ENCODE results near the gene ETS1.

Gene ETS1

DNA sequence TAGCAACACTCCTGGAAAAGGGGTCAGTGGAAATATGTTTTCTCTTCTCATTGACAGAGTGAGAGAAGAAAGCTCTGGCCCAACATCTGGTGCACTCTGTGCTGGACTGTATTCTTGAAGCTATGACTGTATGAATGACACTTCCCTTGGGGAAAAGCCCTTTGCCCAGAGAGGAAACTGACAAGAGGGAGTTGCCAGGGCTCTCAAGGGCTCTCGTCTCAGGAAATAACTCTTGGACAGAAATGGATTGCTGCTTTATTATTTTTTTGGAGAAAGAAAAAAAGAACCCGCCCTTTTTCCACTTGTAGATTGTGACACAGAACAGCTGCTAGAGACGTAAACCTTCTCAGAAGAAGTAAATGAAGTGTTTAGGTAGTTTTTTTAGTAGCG, 11.4 kb downstream of the ETS1 start:
- no peak for DNase-seq
- H3K27ac ChIP-seq: no peak overlapping the region

DNA sequence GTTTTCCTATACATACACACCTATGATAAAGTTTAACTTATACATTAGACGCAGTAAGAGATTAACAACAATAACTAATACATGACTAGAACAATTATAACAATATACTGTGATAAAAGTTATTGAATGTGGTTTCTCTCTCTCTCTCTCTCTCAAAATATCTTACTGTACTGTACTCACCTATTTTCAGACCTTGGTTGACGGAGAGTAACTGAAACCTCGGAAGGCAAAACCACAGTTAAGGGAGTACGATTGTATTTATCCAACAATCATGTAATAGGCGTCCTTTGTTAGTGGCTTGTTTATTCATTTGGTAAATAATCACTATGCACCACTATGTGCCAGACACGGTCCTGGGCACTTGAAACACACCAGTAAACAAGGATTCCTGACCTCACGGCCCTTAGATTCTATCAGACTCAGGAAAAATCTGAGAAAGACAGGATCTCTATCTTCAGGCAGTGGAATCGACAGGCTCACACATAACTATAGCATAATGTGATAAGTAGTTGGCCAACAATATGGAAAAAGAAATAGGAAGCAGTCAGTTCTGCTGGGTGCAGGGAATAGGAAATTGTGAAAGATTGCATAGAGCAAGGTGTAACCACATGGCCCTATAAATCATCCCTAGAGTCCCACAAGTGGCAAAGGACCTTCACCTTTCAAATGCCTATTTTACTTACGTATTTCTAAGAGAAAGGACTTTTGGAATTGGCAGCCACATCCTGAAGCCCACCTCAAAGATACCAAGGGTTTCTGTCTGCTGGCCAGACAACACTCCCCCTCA, 12.0 kb downstream of the ETS1 start:
- TF ChIP-seq, protein P1, sequence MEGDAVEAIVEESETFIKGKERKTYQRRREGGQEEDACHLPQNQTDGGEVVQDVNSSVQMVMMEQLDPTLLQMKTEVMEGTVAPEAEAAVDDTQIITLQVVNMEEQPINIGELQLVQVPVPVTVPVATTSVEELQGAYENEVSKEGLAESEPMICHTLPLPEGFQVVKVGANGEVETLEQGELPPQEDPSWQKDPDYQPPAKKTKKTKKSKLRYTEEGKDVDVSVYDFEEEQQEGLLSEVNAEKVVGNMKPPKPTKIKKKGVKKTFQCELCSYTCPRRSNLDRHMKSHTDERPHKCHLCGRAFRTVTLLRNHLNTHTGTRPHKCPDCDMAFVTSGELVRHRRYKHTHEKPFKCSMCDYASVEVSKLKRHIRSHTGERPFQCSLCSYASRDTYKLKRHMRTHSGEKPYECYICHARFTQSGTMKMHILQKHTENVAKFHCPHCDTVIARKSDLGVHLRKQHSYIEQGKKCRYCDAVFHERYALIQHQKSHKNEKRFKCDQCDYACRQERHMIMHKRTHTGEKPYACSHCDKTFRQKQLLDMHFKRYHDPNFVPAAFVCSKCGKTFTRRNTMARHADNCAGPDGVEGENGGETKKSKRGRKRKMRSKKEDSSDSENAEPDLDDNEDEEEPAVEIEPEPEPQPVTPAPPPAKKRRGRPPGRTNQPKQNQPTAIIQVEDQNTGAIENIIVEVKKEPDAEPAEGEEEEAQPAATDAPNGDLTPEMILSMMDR (IDR thresholded peaks at IDR 0.05; ENCODE audit: low read depth, low read length): no peak
- no peaks in the 10 kb centered on the region for H3K27me3 ChIP-seq (ENCODE audit: insufficient read depth, low read depth, severe bottlenecking)
- no peak for DNase-seq
- no peaks in the 10 kb centered on the region for H3K36me3 ChIP-seq
- H3K4me3 ChIP-seq (ENCODE audit: low read depth, low read length): no peak overlapping the region
- no peaks in the 10 kb centered on the region for H3K9me3 ChIP-seq (ENCODE audit: severe bottlenecking)
- H3K27ac ChIP-seq: no peak overlapping the region

More for the DNA sequence above, 11.4 kb downstream of the ETS1 start:
- H3K27me3 ChIP-seq (ENCODE audit: insufficient read depth, low read depth, severe bottlenecking): no peaks in the 10 kb centered on the region
- no peaks in the 10 kb centered on the region for H3K36me3 ChIP-seq
- no peaks in the 10 kb centered on the region for H3K9me3 ChIP-seq (ENCODE audit: severe bottlenecking)
- H3K4me3 ChIP-seq (ENCODE audit: low read depth, low read length): no peak overlapping the region
- TF ChIP-seq, protein P1 (IDR thresholded peaks at IDR 0.05; ENCODE audit: low read depth, low read length): no peak

- H3K9me3 ChIP-seq (ENCODE audit: severe bottlenecking): no peaks in the 10 kb centered on the region
- H3K27ac ChIP-seq: no peak overlapping the region
- no peaks in the 10 kb centered on the region for H3K27me3 ChIP-seq (ENCODE audit: insufficient read depth, low read depth, severe bottlenecking)
- H3K36me3 ChIP-seq: no peaks in the 10 kb centered on the region
- TF ChIP-seq, protein P1 (IDR thresholded peaks at IDR 0.05; ENCODE audit: low read depth, low read length): no peak
- no peak for DNase-seq
- H3K4me3 ChIP-seq (ENCODE audit: low read depth, low read length): no peak overlapping the region
These were observed 12.8 kb downstream of the ETS1 start for GRCh38 chr11:128574576-128575011.

DNA sequence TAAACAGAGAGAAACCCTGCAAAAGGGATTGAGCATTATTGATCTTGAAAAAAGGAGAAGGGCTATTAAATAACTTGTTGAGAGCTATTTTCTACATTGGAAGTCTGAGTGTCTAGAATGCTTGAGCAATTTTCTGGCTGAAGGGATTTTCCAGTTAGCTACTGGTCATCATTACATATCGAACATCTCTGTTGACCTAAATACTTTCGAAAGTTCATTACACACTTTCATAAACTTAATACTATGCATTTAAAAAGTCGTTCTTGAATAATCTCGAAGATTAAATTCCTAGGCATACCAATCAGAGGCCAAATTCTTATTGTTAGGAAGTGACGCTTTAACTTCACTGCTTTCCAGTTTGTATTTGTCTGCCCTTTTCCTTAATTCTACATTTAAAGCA, 13.7 kb downstream of the ETS1 start:
- Histone ChIP-seq H3K4me3 (ENCODE audit: low read depth, low read length) (no peak overlapping the region), H3K9me3 (ENCODE audit: severe bottlenecking) (no peaks in the 10 kb centered on the region), H3K27me3 (ENCODE audit: insufficient read depth, low read depth, severe bottlenecking) (no peaks in the 10 kb centered on the region), H3K36me3 (no peaks in the 10 kb centered on the region), H3K27ac (no peak overlapping the region)
- no peak for DNase-seq
- TF ChIP-seq, protein P1 (IDR thresholded peaks at IDR 0.05; ENCODE audit: low read depth, low read length): no peak

- no peak overlapping the region for H3K27ac ChIP-seq
- H3K27me3 ChIP-seq (ENCODE audit: insufficient read depth, low read depth, severe bottlenecking): no peaks in the 10 kb centered on the region
- H3K9me3 ChIP-seq (ENCODE audit: severe bottlenecking): no peaks in the 10 kb centered on the region
- no peaks in the 10 kb centered on the region for H3K36me3 ChIP-seq
- TF ChIP-seq, protein P1 (IDR thresholded peaks at IDR 0.05; ENCODE audit: low read depth, low read length): no peak
- no peak for DNase-seq
- no peak overlapping the region for H3K4me3 ChIP-seq (ENCODE audit: low read depth, low read length)
These were observed 14.4 kb downstream of the ETS1 start for GRCh38 chr11:128572965-128573364.

DNA sequence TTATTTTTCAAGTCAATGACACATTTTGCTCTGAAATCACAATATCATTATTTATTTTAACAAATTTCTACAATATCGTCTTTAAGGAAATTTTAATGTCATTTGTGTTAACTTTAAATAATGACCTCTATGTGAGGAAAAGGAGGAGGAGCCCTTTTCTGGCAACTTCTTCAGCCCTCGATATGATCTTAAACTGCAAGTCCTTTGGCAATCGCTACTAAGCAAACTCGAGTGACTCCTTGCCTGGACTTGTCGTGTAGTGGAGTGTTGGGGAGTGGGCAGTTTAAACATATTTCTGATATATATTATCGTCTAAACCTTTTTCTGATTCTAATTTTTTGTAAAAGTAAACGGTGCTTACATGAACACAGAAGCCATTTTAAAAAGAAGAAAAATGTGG, 16.7 kb downstream of the ETS1 start:
- no peak overlapping the region for H3K4me3 ChIP-seq (ENCODE audit: low read depth, low read length)
- H3K9me3 ChIP-seq (ENCODE audit: severe bottlenecking): no peaks in the 10 kb centered on the region
- no peaks in the 10 kb centered on the region for H3K27me3 ChIP-seq (ENCODE audit: insufficient read depth, low read depth, severe bottlenecking)
- DNase-seq: no peak
- H3K36me3 ChIP-seq: no peaks in the 10 kb centered on the region
- TF ChIP-seq, protein P1 (IDR thresholded peaks at IDR 0.05; ENCODE audit: low read depth, low read length): no peak
- H3K27ac ChIP-seq: no peak overlapping the region

Data from WERI-Rb-1 (cell line).